ENCODE data around the gene ZFP62.

GRCh38 chr5:180852495-180852894 is 8.6 kb downstream of the ZFP62 start:
- TF ChIP-seq CTCF (IDR thresholded peaks at IDR 0.05) (no peak), EP300 (IDR thresholded peaks at IDR 0.05) (no peak), POLR2A (IDR thresholded peaks at IDR 0.05) (no peak)

Data from sigmoid colon (tissue), 4 donors.